H1 (cell line): ENCODE data around the gene MPPED2. TPM values are rescaled to one million over a fixed set of nuclear protein-coding genes. Genes with fewer than 3 reads are reported as not detected.

Experiments used
- KDM1A ChIP-seq: fragments of 200-600, 300-600 bp; sonication (generic); IDR thresholded peaks from 2 replicates; pipeline ENCODE4 v1.7.1; 2016; ENCODE audit warnings: mild to moderate bottlenecking, low read length, borderline replicate concordance
- SIN3A ChIP-seq, 2 experiments: IDR thresholded peaks in 1 of 2; conservative IDR thresholded peaks in 1 of 2; 2 replicates each; pipeline ENCODE4 v1.6.1; 2011 to 2012; ENCODE audit warnings: low read length in 2 of 2, improper control_type of control experiment in 1 of 2, low read depth in 1 of 2, mild to moderate bottlenecking in 1 of 2
- SUZ12 ChIP-seq: fragments of 200-600 bp; sonication (generic); IDR thresholded peaks from 2 replicates; pipeline ENCODE4 v1.6.1; 2012; ENCODE audit warnings: mild to moderate bottlenecking, inconsistent platforms, low read length, moderate library complexity, mixed read lengths
- polyA plus RNA-seq, 7 experiments: library from polyadenylated mRNA; depleted of rRNA in 3 of 7; stranded (reverse) in 5 of 7; unstranded in 2 of 7; fragments of >200 nt in 5 of 7; fragments of 200-250 nt in 2 of 7; gene quantifications; 1 replicate in 5 of 7; 2 replicates in 1 of 7; 4 replicates in 1 of 7; pipeline versions ENCODE4 v1.2.1 to v1.2.3, GENCODE V29; 2011 to 2013; ENCODE audit warnings: missing spikeins in 2 of 7, mixed read lengths in 2 of 7
- total RNA-seq: library from RNA; stranded (reverse); fragmentation: NEBNext Ultra II Directional; extraction: Animal tissue kit (Norgen Biotek cat#: 25700); gene quantifications from 2 replicates; pipeline ENCODE4 v1.2.1, GENCODE V29; 2021

The MPPED2 gene
- total and polyA plus RNA-seq, 2 of the 8 experiments (the other 6 are each of a cell fraction or from before 2014, with no cell fraction given) = 1.3 to 3.5 TPM

DNA sequence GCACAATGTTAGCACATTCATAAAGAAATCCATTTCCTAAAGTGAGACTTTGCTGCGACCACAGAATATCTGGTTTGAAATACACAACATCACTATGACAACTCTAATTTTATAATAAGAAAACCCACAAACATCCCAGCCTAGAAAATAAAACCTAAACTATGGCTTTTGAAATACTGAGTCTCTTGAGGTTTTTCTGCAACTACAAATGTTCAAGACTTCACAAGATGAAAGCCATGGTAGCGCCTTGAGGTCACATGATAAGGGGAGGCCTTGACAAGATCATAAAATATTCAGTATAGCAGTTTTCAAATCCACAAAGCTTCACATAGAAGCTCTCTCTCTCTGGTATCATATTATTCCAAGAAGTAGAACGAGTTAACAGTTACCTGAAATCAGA, 126.8 kb downstream of the MPPED2 start (continued):
- TF ChIP-seq KDM1A (no peak), SIN3A (conservative IDR thresholded peaks at IDR 0.05 in 1 of 2, IDR thresholded peaks at IDR 0.05 in 1 of 2; ENCODE audit: low read depth in 1 of 2, low read length in 2 of 2) (no peak), SUZ12 (no peak)
- TF ChIP-seq, all 59 proteins: peak for 0
